Measurements from ENCODE around the gene EVC. TPM values are rescaled to one million over a fixed set of nuclear protein-coding genes. Genes with fewer than 3 reads are reported as not detected.

Gene EVC
- total RNA-seq (10 to 100 TPM; 11.3 to 14.0 (median 12.8) TPM), polyA plus RNA-seq (5.8 TPM)
- long read RNA-seq, donor 1, full-length matches to known transcripts: 1 of 14 reads
- long read RNA-seq, donor 1, partial matches to known transcripts: 4 of 14 reads
- long read RNA-seq, donor 1, other reads (novel, unspliced or antisense): 9 of 14 reads
- long read RNA-seq, donor 2, partial matches to known transcripts: 1 of 3 reads
- long read RNA-seq, donor 2, other reads (novel, unspliced or antisense): 2 of 3 reads
- long read RNA-seq, donor 3, partial matches to known transcripts: 1 of 26 reads
- long read RNA-seq, donor 3, other reads (novel, unspliced or antisense): 25 of 26 reads
- long read RNA-seq, donor 4, partial matches to known transcripts: 2 of 4 reads
- long read RNA-seq, donor 4, other reads (novel, unspliced or antisense): 2 of 4 reads

DNA sequence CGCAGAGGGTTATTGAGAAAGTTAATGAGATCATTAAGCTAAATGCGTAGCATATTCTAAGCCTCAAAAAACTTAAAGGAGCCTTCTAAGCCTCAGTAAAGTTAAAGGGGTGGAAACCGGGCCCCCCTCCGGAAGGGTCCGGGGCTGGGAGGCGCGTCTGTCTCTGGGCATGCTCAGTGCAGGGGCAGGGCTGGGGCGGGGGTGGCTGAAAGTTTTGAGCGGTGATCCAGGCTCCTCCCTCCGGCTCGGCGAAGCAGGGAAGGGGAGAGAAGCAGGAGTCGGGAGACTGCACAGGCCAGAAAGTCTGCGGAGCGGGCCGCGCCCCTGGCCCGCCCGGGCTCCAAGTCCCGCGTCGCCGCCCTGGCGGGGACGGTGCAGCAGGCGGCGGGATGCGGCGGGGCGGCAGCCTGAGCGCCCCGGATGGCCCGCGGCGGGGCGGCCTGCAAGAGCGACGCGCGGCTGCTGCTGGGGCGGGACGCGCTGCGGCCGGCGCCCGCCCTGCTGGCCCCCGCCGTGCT is at the start of gene EVC:
EVC (plus strand) TSS at position 241 of the 518 bp plus-strand sequence; CDS start at position 421, 180 bp downstream.
- DNase-seq (peak; percentile 87 to 95 (median 94)), ATAC-seq (peak; percentile 91 to 94)
- under 1% methylated on average over 49 of the region's 49 CpGs for WGBS
- H3K9me3 ChIP-seq (ENCODE audit: control insufficient read depth, low read length): no peaks in the 10 kb centered on the region
- peak within 1 kb of the TSS; percentile 51 for H3K4me3 ChIP-seq (ENCODE audit: low read length)
- H3K4me1 ChIP-seq (ENCODE audit: control insufficient read depth, insufficient read depth, low read length): no peaks in the 10 kb centered on the region
- peak within 1 kb of the TSS; percentile 57 for H3K27ac ChIP-seq (ENCODE audit: low read length)
- intact Hi-C loops (cut with DNase I): no loop called here
- no peaks in the 10 kb centered on the region for H3K27me3 ChIP-seq (ENCODE audit: control insufficient read depth, insufficient read depth)

DNA sequence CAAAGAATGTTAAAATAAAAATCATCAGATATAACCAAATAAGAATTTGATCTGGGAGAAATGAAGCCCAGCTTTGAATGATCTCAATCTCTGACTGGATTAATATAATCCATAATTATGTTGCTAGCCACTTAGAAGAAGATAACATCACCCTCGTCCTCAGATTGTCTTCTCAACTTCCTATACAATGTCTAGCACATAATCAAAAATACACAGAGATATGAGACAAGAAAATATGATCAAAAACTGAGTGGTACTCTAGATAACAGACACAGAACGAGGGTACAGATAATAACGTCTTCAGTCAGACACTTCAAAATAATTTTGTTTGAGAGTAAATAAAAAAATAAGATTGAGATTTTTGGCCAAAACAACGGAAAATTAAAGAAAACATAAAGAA is 49.8 kb upstream of the EVC start:
- DNase-seq: no peak
- intact Hi-C loops (cut with DNase I): no loop called here
- H3K27me3 ChIP-seq (ENCODE audit: control insufficient read depth, insufficient read depth): no peaks in the 10 kb centered on the region
- WGBS: 82% methylated on average over 4 of the region's 4 CpGs
- H3K4me1 ChIP-seq (ENCODE audit: control insufficient read depth, insufficient read depth, low read length): no peaks in the 10 kb centered on the region
- no peak overlapping the region for H3K27ac ChIP-seq (ENCODE audit: low read length)
- no peak overlapping the region for H3K4me3 ChIP-seq (ENCODE audit: low read length)
- ATAC-seq: no peak
- no peaks in the 10 kb centered on the region for H3K9me3 ChIP-seq (ENCODE audit: control insufficient read depth, low read length)

DNA sequence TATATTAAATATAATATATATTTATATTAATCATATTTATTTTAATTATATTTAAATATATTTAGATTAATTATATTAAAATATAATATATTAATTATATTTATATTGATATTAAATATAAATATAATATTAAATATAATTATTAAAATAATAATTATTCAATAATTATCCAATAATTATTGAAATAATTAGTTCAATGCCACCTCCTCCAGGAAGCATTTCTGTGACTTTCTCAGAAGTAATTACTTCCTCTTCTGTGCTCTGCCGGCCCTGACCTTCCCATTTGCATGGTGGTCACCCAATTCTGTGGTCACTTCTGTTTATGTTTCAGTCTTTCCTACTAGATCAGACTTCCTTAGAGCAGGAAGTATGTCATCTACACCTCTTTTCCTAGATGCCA is 48.4 kb upstream of the EVC start:
- ATAC-seq: no peak
- no peak overlapping the region for H3K4me3 ChIP-seq (ENCODE audit: low read length)
- no peak for DNase-seq
- 71% methylated on average over 1 of the region's 1 CpG for WGBS
- H3K9me3 ChIP-seq (ENCODE audit: control insufficient read depth, low read length): no peaks in the 10 kb centered on the region
- H3K27me3 ChIP-seq (ENCODE audit: control insufficient read depth, insufficient read depth): no peaks in the 10 kb centered on the region
- H3K4me1 ChIP-seq (ENCODE audit: control insufficient read depth, insufficient read depth, low read length): no peaks in the 10 kb centered on the region
- intact Hi-C loops (cut with DNase I): no loop called here
- H3K27ac ChIP-seq (ENCODE audit: low read length): no peak overlapping the region

DNA sequence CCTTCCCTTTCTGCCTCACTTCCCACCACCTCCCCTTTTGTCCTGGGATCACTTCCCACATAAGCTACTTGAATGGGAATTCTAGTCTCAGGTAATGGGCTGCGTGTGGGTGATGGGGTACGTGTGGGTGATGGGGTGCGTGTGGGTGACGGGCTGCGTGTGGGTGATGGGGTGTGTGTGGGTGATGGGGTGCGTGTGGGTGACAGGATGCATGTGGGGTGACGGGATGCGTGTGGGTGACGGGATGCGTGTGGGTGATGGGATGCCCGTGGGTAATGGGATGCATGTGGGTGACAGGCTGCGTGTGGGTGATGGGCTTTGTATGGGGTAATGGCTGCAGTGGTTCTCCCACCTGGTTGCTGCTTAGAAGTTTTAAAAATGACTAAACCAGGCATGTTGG is 46.2 kb upstream of the EVC start:
- H3K27me3 ChIP-seq (ENCODE audit: control insufficient read depth, insufficient read depth): no peaks in the 10 kb centered on the region
- no peak overlapping the region for H3K27ac ChIP-seq (ENCODE audit: low read length)
- H3K4me1 ChIP-seq (ENCODE audit: control insufficient read depth, insufficient read depth, low read length): no peaks in the 10 kb centered on the region
- no peaks in the 10 kb centered on the region for H3K9me3 ChIP-seq (ENCODE audit: control insufficient read depth, low read length)
- no peak for ATAC-seq
- 96% methylated on average over 12 of the region's 12 CpGs for WGBS
- DNase-seq: no peak
- H3K4me3 ChIP-seq (ENCODE audit: low read length): no peak overlapping the region
- intact Hi-C loops (cut with DNase I): no loop called here

DNA sequence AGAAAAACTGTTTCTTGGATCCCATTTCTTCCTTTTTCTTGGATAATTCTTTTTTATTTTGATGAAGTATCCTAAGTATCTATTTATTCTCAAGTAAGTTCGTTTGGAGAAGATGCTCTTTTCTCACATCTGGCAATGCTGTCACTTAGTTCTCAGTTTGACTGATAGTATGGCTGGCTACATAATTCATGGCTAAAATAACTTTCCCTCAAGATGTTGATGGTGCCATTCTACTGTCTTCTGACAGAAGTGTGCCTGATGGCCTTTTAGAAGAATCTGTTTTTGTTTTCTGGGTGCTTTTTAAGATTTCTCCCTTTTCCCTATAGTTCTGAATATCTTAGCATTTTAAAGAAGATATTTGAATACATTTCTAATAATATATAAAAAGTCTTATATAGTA is 44.3 kb upstream of the EVC start:
- DNase-seq (no peak), ATAC-seq (no peak)
- intact Hi-C loops (cut with DNase I): no loop called here
- Histone ChIP-seq H3K4me3 (ENCODE audit: low read length) (no peak overlapping the region), H3K9me3 (ENCODE audit: control insufficient read depth, low read length) (no peaks in the 10 kb centered on the region), H3K27me3 (ENCODE audit: control insufficient read depth, insufficient read depth) (no peaks in the 10 kb centered on the region), H3K4me1 (ENCODE audit: control insufficient read depth, insufficient read depth, low read length) (no peaks in the 10 kb centered on the region), H3K27ac (ENCODE audit: low read length) (no peak overlapping the region)
- WGBS: 57% methylated on average over 1 of the region's 1 CpG

DNA sequence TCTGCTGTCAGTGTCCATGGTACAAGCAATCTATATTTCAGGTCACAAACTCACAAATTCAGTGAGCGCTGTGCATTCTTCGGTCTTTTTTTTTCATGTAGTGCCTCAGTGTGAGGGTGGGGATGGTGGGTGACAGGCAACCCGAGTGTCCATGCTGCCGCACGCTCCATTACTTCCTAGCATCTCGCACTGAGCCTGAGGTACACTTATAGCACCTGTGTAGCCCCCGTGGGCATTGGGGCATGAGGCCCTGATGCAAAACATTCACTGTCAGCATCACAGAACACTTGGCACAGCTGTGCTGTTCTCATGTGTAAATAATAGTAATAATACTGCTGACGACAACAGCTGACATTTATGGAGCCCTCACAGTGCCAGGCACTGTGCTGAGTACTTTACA is 34.2 kb upstream of the EVC start:
- DNase-seq: no peak
- Histone ChIP-seq H3K4me1 (ENCODE audit: control insufficient read depth, insufficient read depth, low read length) (no peaks in the 10 kb centered on the region), H3K27ac (ENCODE audit: low read length) (no peak overlapping the region), H3K4me3 (ENCODE audit: low read length) (no peak overlapping the region), H3K9me3 (ENCODE audit: control insufficient read depth, low read length) (no peaks in the 10 kb centered on the region), H3K27me3 (ENCODE audit: control insufficient read depth, insufficient read depth) (no peaks in the 10 kb centered on the region)
- 94% methylated on average over 8 of the region's 8 CpGs for WGBS
- ATAC-seq: no peak
- intact Hi-C loops (cut with DNase I): no loop called here

DNA sequence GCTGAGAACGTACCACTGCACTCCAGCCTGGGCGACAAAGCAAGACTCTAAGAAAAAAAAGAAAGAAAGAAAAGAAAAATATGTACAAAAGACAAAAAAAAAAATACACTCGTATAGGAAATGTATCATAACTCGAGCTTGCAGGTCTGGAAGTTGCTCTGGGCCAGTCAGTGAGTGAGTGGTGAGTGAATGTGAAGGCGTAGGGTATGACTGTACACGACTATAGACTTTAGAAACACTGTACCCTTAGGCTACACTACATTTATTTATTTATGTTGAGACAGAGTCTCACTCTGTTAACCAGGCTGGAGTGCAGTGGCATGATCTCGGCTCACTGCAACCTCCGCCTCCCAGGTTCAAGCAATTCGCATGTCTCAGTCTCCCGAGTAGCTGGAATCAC is 32.0 kb upstream of the EVC start:
- ATAC-seq: no peak
- intact Hi-C loops (cut with DNase I): no loop called here
- Histone ChIP-seq H3K27ac (ENCODE audit: low read length) (no peak overlapping the region), H3K4me3 (ENCODE audit: low read length) (no peak overlapping the region), H3K27me3 (ENCODE audit: control insufficient read depth, insufficient read depth) (no peaks in the 10 kb centered on the region), H3K4me1 (ENCODE audit: control insufficient read depth, insufficient read depth, low read length) (no peaks in the 10 kb centered on the region), H3K9me3 (ENCODE audit: control insufficient read depth, low read length) (no peaks in the 10 kb centered on the region)
- no peak for DNase-seq
- WGBS: 92% methylated on average over 10 of the region's 10 CpGs

DNA sequence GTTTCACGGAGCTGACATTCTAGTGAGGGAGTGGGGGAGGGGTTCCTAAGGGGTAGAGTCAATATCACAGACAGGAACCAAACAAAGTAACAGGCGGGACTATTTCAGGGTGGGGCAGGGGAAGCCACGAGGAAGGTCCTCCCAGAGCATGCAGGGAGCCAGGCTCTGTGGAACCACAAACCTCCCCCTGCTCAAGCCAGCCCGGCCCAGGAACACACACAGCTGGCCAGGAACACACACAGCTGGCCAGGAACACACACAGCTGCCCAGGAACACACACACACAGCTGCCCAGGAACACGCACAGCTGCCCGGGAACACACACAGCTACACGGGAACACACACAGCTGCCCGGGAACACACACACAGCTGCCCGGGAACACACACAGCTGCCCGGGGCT is 27.4 kb upstream of the EVC start:
- Histone ChIP-seq H3K27me3 (ENCODE audit: control insufficient read depth, insufficient read depth) (no peaks in the 10 kb centered on the region), H3K27ac (ENCODE audit: low read length) (no peak overlapping the region), H3K4me1 (ENCODE audit: control insufficient read depth, insufficient read depth, low read length) (no peaks in the 10 kb centered on the region), H3K4me3 (ENCODE audit: low read length) (no peak overlapping the region), H3K9me3 (ENCODE audit: control insufficient read depth, low read length) (no peaks in the 10 kb centered on the region)
- DNase-seq (peak in 2 of 3 donors; percentile 63 to 82), ATAC-seq (peak; percentile 71 to 86)
- WGBS: 54% methylated on average over 10 of the region's 10 CpGs
- intact Hi-C loops (cut with DNase I): no loop called here

DNA sequence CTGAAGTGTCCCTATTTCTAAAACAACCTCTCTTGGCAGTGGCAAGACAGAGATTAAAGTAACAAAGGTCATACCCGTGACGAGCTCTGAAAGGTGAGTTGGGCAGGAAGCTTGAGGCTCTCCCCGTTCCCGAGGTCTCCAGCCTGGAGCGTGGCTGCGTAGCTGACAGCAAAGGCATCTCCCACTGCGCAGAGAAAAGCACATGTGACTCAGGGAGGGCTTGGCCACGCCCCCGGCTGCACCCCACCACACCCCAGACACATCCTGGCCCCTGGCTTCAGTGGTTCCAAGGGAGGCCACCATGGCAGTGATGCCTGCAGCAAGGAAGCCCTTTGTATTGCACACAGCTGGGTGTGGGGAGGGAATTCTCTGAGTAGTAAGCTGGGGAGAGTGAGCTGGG is 25.7 kb upstream of the EVC start:
- H3K4me1 ChIP-seq (ENCODE audit: control insufficient read depth, insufficient read depth, low read length): no peaks in the 10 kb centered on the region
- intact Hi-C loops (cut with DNase I): no loop called here
- no peak overlapping the region for H3K27ac ChIP-seq (ENCODE audit: low read length)
- no peaks in the 10 kb centered on the region for H3K27me3 ChIP-seq (ENCODE audit: control insufficient read depth, insufficient read depth)
- no peaks in the 10 kb centered on the region for H3K9me3 ChIP-seq (ENCODE audit: control insufficient read depth, low read length)
- no peak for DNase-seq
- ATAC-seq: no peak
- WGBS: 98% methylated on average over 9 of the region's 9 CpGs
- no peak overlapping the region for H3K4me3 ChIP-seq (ENCODE audit: low read length)

DNA sequence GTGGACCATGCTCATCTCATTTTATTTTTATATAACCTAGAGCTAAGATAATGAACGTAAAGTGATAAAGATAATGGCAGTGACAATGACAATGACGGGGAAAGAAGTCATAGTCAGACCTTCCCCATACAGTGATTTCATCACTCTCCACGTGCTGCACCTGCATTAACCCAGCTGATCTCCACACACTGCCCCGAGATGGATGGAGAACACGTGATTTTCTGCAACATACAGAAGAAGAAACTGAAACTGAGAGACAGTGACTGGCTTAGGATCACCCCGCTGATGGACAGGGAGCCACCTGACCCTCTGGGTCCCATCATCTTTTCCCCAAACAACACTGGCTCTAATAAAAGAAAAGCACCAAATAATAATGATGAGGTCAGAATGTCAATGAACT is 24.7 kb upstream of the EVC start:
- H3K4me1 ChIP-seq (ENCODE audit: control insufficient read depth, insufficient read depth, low read length): no peaks in the 10 kb centered on the region
- H3K4me3 ChIP-seq (ENCODE audit: low read length): no peak overlapping the region
- no peaks in the 10 kb centered on the region for H3K27me3 ChIP-seq (ENCODE audit: control insufficient read depth, insufficient read depth)
- no peak for ATAC-seq
- intact Hi-C loops (cut with DNase I): no loop called here
- WGBS: 91% methylated on average over 6 of the region's 6 CpGs
- H3K27ac ChIP-seq (ENCODE audit: low read length): no peak overlapping the region
- no peaks in the 10 kb centered on the region for H3K9me3 ChIP-seq (ENCODE audit: control insufficient read depth, low read length)
- DNase-seq: no peak

DNA sequence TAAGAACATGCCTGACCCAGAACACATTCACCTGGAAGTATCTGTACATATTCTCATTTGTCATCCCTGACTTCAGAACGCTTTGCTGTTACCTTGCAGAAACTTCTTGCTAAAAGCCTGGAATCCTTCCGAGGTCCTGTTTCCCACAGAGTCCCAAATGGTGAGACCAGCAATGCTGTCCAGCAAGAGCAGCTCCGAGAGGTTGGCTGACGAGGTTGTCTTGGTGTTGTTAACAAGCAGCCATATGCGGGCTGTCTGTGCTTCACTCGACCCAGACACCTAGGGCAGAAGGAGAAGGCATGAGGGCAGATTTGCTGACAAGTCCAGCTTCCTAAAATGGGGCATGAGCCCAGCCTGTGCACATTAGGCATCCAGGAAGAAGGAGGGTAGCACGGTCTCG is 21.9 kb upstream of the EVC start:
- H3K27ac ChIP-seq (ENCODE audit: low read length): no peak overlapping the region
- intact Hi-C loops (cut with DNase I): no loop called here
- no peak overlapping the region for H3K4me3 ChIP-seq (ENCODE audit: low read length)
- no peaks in the 10 kb centered on the region for H3K4me1 ChIP-seq (ENCODE audit: control insufficient read depth, insufficient read depth, low read length)
- no peak for DNase-seq
- no peak for ATAC-seq
- H3K27me3 ChIP-seq (ENCODE audit: control insufficient read depth, insufficient read depth): no peaks in the 10 kb centered on the region
- 88% methylated on average over 8 of the region's 8 CpGs for WGBS
- no peaks in the 10 kb centered on the region for H3K9me3 ChIP-seq (ENCODE audit: control insufficient read depth, low read length)
